ENCODE data around the gene CCM2. TPM values are rescaled to one million over a fixed set of nuclear protein-coding genes. Genes with fewer than 3 reads are reported as not detected.

The CCM2 gene
- total RNA-seq, 3 donors from 2014 or later, result 33.4 to 43.8 (median 35.8) TPM

GRCh38 chr7:45081670-45081974 lies 81.6 kb downstream of the CCM2 start:
- intact Hi-C loops (cut with DNase I, micrococcal nuclease), result no loop called here
- ATAC-seq, result no peak
- Histone ChIP-seq H3K9me3 (no peaks in the 10 kb centered on the region), H3K4me1 (ENCODE audit: low read depth) (no peaks in the 10 kb centered on the region), H3K4me3 (no peak overlapping the region), H3K36me3 (ENCODE audit: low read depth) (no peaks in the 10 kb centered on the region)
- TF ChIP-seq CTCF (IDR thresholded peaks at IDR 0.05), result no peak
- DNase-seq, result no peak

- ATAC-seq, result peak; percentile 13
- Histone ChIP-seq H3K9me3 (no peaks in the 10 kb centered on the region), H3K4me1 (ENCODE audit: low read depth) (no peaks in the 10 kb centered on the region), H3K36me3 (ENCODE audit: low read depth) (no peaks in the 10 kb centered on the region), H3K4me3 (no peak overlapping the region)
- no peak for TF ChIP-seq CTCF (IDR thresholded peaks at IDR 0.05)
- intact Hi-C loops (cut with DNase I, micrococcal nuclease), result no loop called here
- DNase-seq, result peak in 1 of 3 donors; percentile 54
These were observed 82.2 kb downstream of the CCM2 start for GRCh38 chr7:45082031-45082830.

GRCh38 chr7:45082831-45083331 lies 82.9 kb downstream of the CCM2 start:
- intact Hi-C loops (cut with DNase I, micrococcal nuclease), result no loop called here
- Histone ChIP-seq H3K36me3 (ENCODE audit: low read depth) (no peaks in the 10 kb centered on the region), H3K4me3 (no peak overlapping the region), H3K4me1 (ENCODE audit: low read depth) (no peaks in the 10 kb centered on the region), H3K9me3 (no peaks in the 10 kb centered on the region)
- DNase-seq (no peak), ATAC-seq (no peak)
- TF ChIP-seq CTCF (IDR thresholded peaks at IDR 0.05), result no peak

- intact Hi-C loops (cut with DNase I, micrococcal nuclease), result no loop called here
- TF ChIP-seq CTCF (IDR thresholded peaks at IDR 0.05), result no peak
- no peak for ATAC-seq
These were observed 84.3 kb downstream of the CCM2 start for GRCh38 chr7:45084336-45084735.

GRCh38 chr7:45084901-45085618 lies 85.1 kb downstream of the CCM2 start:
- ATAC-seq, result no peak
- DNase-seq, result no peak
- no peak for TF ChIP-seq CTCF (IDR thresholded peaks at IDR 0.05)
- Histone ChIP-seq H3K4me1 (ENCODE audit: low read depth) (no peaks in the 10 kb centered on the region), H3K4me3 (no peak overlapping the region), H3K9me3 (no peaks in the 10 kb centered on the region), H3K36me3 (ENCODE audit: low read depth) (no peaks in the 10 kb centered on the region)
- intact Hi-C loops (cut with DNase I, micrococcal nuclease), result no loop called here

More at GRCh38 chr7:45084336-45084735, 84.3 kb downstream of the CCM2 start:
- Histone ChIP-seq H3K9me3 (no peaks in the 10 kb centered on the region), H3K4me3 (no peak overlapping the region), H3K4me1 (ENCODE audit: low read depth) (no peaks in the 10 kb centered on the region), H3K36me3 (ENCODE audit: low read depth) (no peaks in the 10 kb centered on the region)
- DNase-seq, result no peak

Measured in mucosa of descending colon (tissue), 3 donors.